Psoas muscle (tissue), 8 donors: ENCODE measurements around the gene ADCY1. TPM values are rescaled to one million over a fixed set of nuclear protein-coding genes. Genes with fewer than 3 reads are reported as not detected.

Source experiments
- ATAC-seq, 4 donors: fragments of 200-7000 bp; cut with Tn5 transposase; one replicate each; pipeline ENCODE4 v1.9.1; 2020; ENCODE audit warnings: moderate library complexity in 3 of 4, mild to moderate bottlenecking in 2 of 4
- DNase-seq, 2 donors: peaks; one replicate each; pipeline ENCODE4 v3.0.0-alpha.2; 2020
- H3K27ac ChIP-seq: fragments of 200-600 bp; one replicate; pipeline ENCODE4 v1.8.0; 2022
- H3K27me3 ChIP-seq, 3 donors: fragments of 200-600 bp in 1 of 3; one replicate each; pipeline versions ENCODE4 v1.6.1 to v1.8.0; 2013 to 2022; ENCODE audit warnings: low read length in 2 of 3, mild to moderate bottlenecking in 2 of 3, moderate library complexity in 1 of 3; ENCODE audit not compliant: insufficient read depth in 3 of 3
- H3K36me3 ChIP-seq, 2 donors: fragments of 200-600 bp in 1 of 2; one replicate each; pipeline versions ENCODE4 v1.6.1 to v1.8.0; 2013 to 2022; ENCODE audit warnings: low read depth in 1 of 2, mild to moderate bottlenecking in 1 of 2, moderate library complexity in 1 of 2; ENCODE audit not compliant: insufficient read depth in 1 of 2
- H3K4me1 ChIP-seq: fragments of 200-600 bp; one replicate; pipeline ENCODE4 v1.8.0; 2022
- H3K4me3 ChIP-seq: fragments of 200-600 bp; one replicate; pipeline ENCODE4 v1.8.0; 2022; ENCODE audit warnings: mild to moderate bottlenecking
- H3K9me3 ChIP-seq: fragments of 200-600 bp; one replicate; pipeline ENCODE4 v1.8.0; 2022
- CTCF ChIP-seq: fragments of 200-600 bp; IDR thresholded peaks from one replicate; pipeline ENCODE4 v1.8.0; 2022; ENCODE audit warnings: antibody characterized with exemption
- WGBS, 3 donors: extraction: QIAGEN DNeasy Blood & Tissue Kit; methylation state at CpG; one replicate each; pipeline versions ENCODE4 v1.1.6 to v1.1.7; 2013; 5-methylcytosine and 5-hydroxymethylcytosine counted together
- intact Hi-C, 2 donors: fragments of 100-400 bp; cut with DNase I; formaldehyde crosslinking; loops; one replicate each; pipeline versions ENCODE4 v1.11.0 to v1.14.2; 2022
- polyA plus RNA-seq, 3 donors: library from polyadenylated mRNA; stranded (reverse); fragments of 200-250 nt; gene quantifications; one replicate each; pipeline ENCODE4 v1.2.3, GENCODE V29; 2013
- total RNA-seq, 4 donors: library from RNA; stranded (reverse); fragmentation: NEBNext Ultra II Directional in 2 of 4; extraction: Animal tissue kit (Norgen Biotek cat#: 25700) in 2 of 4; gene quantifications; one replicate each; pipeline versions ENCODE4 v1.2.1 to v1.2.4, GENCODE V29; 2021 to 2023
- donor health status: healthy with polysubstance abuse.
- donor health status: DM: no; HTN: no; CAD: no; lungs with moderate emphysema.
- donor health status: Bipolar disorder and iron deficiency.
- donor health status: healthy.
- donor health status: DM: yes; HTN: yes; CAD: no.
- donor health status: DM: no; HTN: no; CAD: no.
- donor health status: DM: no; HTN: no; CAD: no.
- donor health status: DM: yes; HTN: yes; CAD: no.

ADCY1 gene
- total and polyA plus RNA-seq, 7 donors, result 1.3 to 4.3 (median 2.2) TPM

GRCh38 chr7:45583296-45583695, 9.1 kb downstream of the ADCY1 start:
- DNase-seq, result no peak
- no peak for TF ChIP-seq CTCF
- Histone ChIP-seq H3K27ac (no peak overlapping the region), H3K4me3 (no peak overlapping the region), H3K27me3 (no peaks in the 10 kb centered on the region), H3K9me3 (no peaks in the 10 kb centered on the region), H3K36me3 (no peaks in the 10 kb centered on the region), H3K4me1 (no peaks in the 10 kb centered on the region)
- 81 to 85% (median 84%) methylated on average over 2 of the region's 2 CpGs for WGBS, 3 donors
- intact Hi-C loops, result no loop called here
- ATAC-seq, result no peak

GRCh38 chr7:45584261-45585210, 10.4 kb downstream of the ADCY1 start:
- DNase-seq, result no peak
- H3K27me3 ChIP-seq, result no peaks in the 10 kb centered on the region
- 71 to 82% (median 75%) methylated on average over 16 of the region's 16 CpGs for WGBS, 3 donors
- H3K4me1 ChIP-seq, result no peaks in the 10 kb centered on the region
- no peak overlapping the region for H3K27ac ChIP-seq
- no peak for TF ChIP-seq CTCF
- H3K9me3 ChIP-seq, result no peaks in the 10 kb centered on the region
- H3K4me3 ChIP-seq, result no peak overlapping the region
- intact Hi-C loops, result no loop called here
- H3K36me3 ChIP-seq, result no peaks in the 10 kb centered on the region
- peak in 1 of 4 donors; percentile 60 for ATAC-seq

GRCh38 chr7:45585628-45586027, 11.5 kb downstream of the ADCY1 start:
- DNase-seq, result no peak
- Histone ChIP-seq H3K9me3 (no peaks in the 10 kb centered on the region), H3K4me1 (no peaks in the 10 kb centered on the region), H3K36me3 (no peaks in the 10 kb centered on the region), H3K27ac (no peak overlapping the region), H3K4me3 (no peak overlapping the region), H3K27me3 (no peaks in the 10 kb centered on the region)
- 74 to 89% (median 82%) methylated on average over 5 of the region's 5 CpGs for WGBS, 3 donors
- ATAC-seq, result no peak
- intact Hi-C loops, result no loop called here
- no peak for TF ChIP-seq CTCF

- TF ChIP-seq CTCF, result no peak
- ATAC-seq (peak in 1 of 4 donors; percentile 6), DNase-seq (no peak)
- WGBS, 3 donors, result 88 to 91% (median 91%) methylated on average over 12 of the region's 12 CpGs
- no peaks in the 10 kb centered on the region for H3K36me3 ChIP-seq
- intact Hi-C loops, result no loop called here
- no peak overlapping the region for H3K27ac ChIP-seq
- no peaks in the 10 kb centered on the region for H3K9me3 ChIP-seq
- no peak overlapping the region for H3K4me3 ChIP-seq
- H3K27me3 ChIP-seq, result no peaks in the 10 kb centered on the region
- no peaks in the 10 kb centered on the region for H3K4me1 ChIP-seq
Observed at GRCh38 chr7:45586542-45587520, 12.7 kb downstream of the ADCY1 start.
